Upper lobe of left lung (tissue), 6 donors: ENCODE measurements around the gene CSNK2A2. TPM values are rescaled to one million over a fixed set of nuclear protein-coding genes. Genes with fewer than 3 reads are reported as not detected.

Experiments
- ATAC-seq, 2 donors: fragments of 200-7000 bp; cut with Tn5 transposase; one replicate each; pipeline ENCODE4 v1.9.1; 2022; ENCODE audit warnings: mild to moderate bottlenecking in 2 of 2, moderate library complexity in 2 of 2; ENCODE audit not compliant: low FRiP score in 2 of 2
- DNase-seq, 2 donors: peaks; one replicate each; pipeline ENCODE4 v3.0.0-alpha.2; 2019 to 2020
- H3K27ac ChIP-seq, 4 donors: fragments of 200-600 bp; sonication (generic); one replicate each; pipeline ENCODE4 v1.5.1; 2016 to 2019
- H3K27me3 ChIP-seq, 4 donors: fragments of 200-600 bp; sonication (generic); one replicate each; pipeline ENCODE4 v1.5.1; 2017 to 2019
- H3K36me3 ChIP-seq, 4 donors: fragments of 200-600 bp; sonication (generic); one replicate each; pipeline ENCODE4 v1.5.1; 2016 to 2019
- H3K4me1 ChIP-seq, 4 donors: fragments of 200-600 bp; sonication (generic); one replicate each; pipeline ENCODE4 v1.5.1; 2018 to 2019
- H3K4me3 ChIP-seq, 4 donors: fragments of 200-600 bp; sonication (generic); one replicate each; pipeline ENCODE4 v1.5.1; 2017 to 2019; ENCODE audit warnings: mild to moderate bottlenecking in 2 of 4, moderate library complexity in 1 of 4
- H3K9me3 ChIP-seq, 4 donors: fragments of 200-600 bp; sonication (generic); one replicate each; pipeline ENCODE4 v1.5.1; 2018 to 2019
- EP300 ChIP-seq, 4 donors: sonication (generic); formaldehyde crosslinking; IDR thresholded peaks; one replicate each; pipeline ENCODE4 v1.5.1; 2017; ENCODE audit warnings: antibody characterized with exemption in 4 of 4, control low read depth in 2 of 4
- POLR2A ChIP-seq, 4 donors: fragments of 450-650 bp; IDR thresholded peaks; one replicate each; pipeline ENCODE4 v1.5.1; 2016 to 2017; ENCODE audit warnings: antibody characterized with exemption in 4 of 4, mild to moderate bottlenecking in 2 of 4
- POLR2AphosphoS5 ChIP-seq, 2 donors: sonication (generic); formaldehyde crosslinking; IDR thresholded peaks; one replicate each; pipeline ENCODE4 v1.5.1; 2017; ENCODE audit warnings: antibody characterized with exemption in 2 of 2
- WGBS, 2 donors: methylation state at CpG; one replicate each; pipeline ENCODE4 v1.1.5; 2017 to 2018; 5-methylcytosine and 5-hydroxymethylcytosine counted together
- total RNA-seq, 6 donors: library from RNA; depleted of rRNA in 4 of 6; stranded (reverse); fragments of >200 nt in 4 of 6; gene quantifications; one replicate each; pipeline versions ENCODE4 v1.1.0 to v1.2.1, GENCODE V29; 2016 to 2021
- TF ChIP-seq, protein P1 (sequence below), 6 experiments: fragments of 450-650 bp in 4 of 6; fragments of 200-600 bp in 2 of 6; sonication (generic) in 2 of 6; IDR thresholded peaks; one replicate each; pipeline ENCODE4 v1.5.1; 2016 to 2019; ENCODE audit warnings: antibody characterized with exemption in 6 of 6
- donor health status: DM: no; HTN: no; CAD: no; lungs with moderate emphysema.
- donor health status: DM: no; HTN: yes; CAD: no; lungs with severe emphysema.

The CSNK2A2 gene
- total RNA-seq, 6 donors from 2014 or later: 34.7 to 73.9 (median 46.1) TPM

DNA sequence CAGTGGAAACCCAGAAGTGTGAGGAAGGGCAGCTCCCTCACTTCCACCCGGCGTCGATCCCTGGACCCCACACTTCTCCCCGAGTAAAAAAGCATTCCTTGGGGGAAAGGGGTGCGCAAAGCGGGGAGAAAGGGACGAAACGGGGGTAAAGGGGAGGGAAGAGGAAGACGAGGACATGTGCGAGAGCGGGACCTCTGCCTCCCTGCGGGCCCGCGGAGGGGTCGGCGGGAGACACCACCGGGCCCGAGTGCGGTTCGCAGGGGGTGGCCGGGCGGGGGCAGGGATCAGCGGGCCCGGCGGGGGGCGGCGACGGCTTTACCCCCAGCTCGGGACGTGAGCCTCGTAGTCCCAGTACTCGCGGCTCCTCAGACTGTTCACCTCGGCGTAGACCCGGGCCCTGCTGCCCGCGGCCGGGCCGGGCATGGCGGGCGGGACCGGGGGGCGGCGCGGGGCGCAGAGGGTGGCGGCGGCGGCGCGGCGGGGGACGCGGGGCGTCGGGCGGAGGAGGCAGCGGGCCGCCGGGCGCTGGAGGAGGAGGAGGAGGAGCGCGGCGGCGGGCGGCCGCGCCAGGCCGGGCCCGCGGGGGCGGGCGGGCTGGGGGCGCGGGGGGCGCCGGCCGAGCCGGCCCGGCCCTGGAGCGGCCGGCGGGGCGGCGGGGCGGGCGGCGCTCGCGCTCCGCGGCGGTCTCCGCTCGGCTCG, 443 bp downstream of the CSNK2A2 start:
- H3K27ac ChIP-seq: peak overlapping the region in 3 of 4 donors; percentile 17 to 80 (median 48)
- no peaks in the 10 kb centered on the region for H3K27me3 ChIP-seq
- WGBS, 2 donors: 0% methylated on average over 6 to 30 of the region's 97 CpGs
- H3K36me3 ChIP-seq: peaks cover 4 to 39% (median 12%) of the 10 kb centered on the region in 4 donors
- H3K4me3 ChIP-seq: peak overlapping the region; percentile 86 to 95 (median 90)
- DNase-seq (peak in 1 of 2 donors; percentile 86), ATAC-seq (peak in 1 of 2 donors; percentile 31)
- TF ChIP-seq EP300 (IDR thresholded peaks at IDR 0.05): no peak
- TF ChIP-seq, protein P1, sequence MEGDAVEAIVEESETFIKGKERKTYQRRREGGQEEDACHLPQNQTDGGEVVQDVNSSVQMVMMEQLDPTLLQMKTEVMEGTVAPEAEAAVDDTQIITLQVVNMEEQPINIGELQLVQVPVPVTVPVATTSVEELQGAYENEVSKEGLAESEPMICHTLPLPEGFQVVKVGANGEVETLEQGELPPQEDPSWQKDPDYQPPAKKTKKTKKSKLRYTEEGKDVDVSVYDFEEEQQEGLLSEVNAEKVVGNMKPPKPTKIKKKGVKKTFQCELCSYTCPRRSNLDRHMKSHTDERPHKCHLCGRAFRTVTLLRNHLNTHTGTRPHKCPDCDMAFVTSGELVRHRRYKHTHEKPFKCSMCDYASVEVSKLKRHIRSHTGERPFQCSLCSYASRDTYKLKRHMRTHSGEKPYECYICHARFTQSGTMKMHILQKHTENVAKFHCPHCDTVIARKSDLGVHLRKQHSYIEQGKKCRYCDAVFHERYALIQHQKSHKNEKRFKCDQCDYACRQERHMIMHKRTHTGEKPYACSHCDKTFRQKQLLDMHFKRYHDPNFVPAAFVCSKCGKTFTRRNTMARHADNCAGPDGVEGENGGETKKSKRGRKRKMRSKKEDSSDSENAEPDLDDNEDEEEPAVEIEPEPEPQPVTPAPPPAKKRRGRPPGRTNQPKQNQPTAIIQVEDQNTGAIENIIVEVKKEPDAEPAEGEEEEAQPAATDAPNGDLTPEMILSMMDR (IDR thresholded peaks at IDR 0.05): no peak
- no peak for TF ChIP-seq POLR2A (IDR thresholded peaks at IDR 0.05)
- no peak for TF ChIP-seq POLR2AphosphoS5 (IDR thresholded peaks at IDR 0.05)
- peaks cover 15 to 27% (median 19%) of the 10 kb centered on the region in 4 donors for H3K4me1 ChIP-seq
- no peaks in the 10 kb centered on the region for H3K9me3 ChIP-seq

DNA sequence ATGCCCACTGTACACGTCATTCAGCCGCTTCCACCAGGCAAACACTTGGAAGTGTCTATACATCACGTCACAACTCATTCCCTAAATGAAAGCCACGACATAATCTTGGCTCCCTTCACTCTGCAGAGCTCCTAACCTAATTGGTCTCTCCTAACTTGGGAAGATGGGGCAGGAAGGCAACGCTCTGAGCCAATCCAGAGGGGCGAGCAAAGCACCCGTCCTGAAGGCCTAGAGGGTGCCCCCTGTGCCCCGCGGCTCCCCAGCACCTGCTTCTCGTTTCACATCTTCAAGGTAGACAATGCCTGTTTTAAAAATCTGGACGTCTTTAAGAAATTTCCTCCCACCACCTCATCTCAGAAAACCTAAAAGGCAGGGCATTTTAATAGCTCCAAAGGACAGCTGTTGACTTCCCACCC, 1.0 kb downstream of the CSNK2A2 start:
- no peaks in the 10 kb centered on the region for H3K9me3 ChIP-seq
- DNase-seq (peak in 1 of 2 donors; percentile 43), ATAC-seq (no peak)
- H3K4me3 ChIP-seq: peak overlapping the region; percentile 86 to 95 (median 90)
- whole genome bisulfite sequencing, 2 donors: 11 to 18% methylated on average over 11 of the region's 11 CpGs
- peak overlapping the region; percentile 4 to 80 (median 32) for H3K27ac ChIP-seq
- peaks cover 15 to 27% (median 19%) of the 10 kb centered on the region in 4 donors for H3K4me1 ChIP-seq
- H3K27me3 ChIP-seq: no peaks in the 10 kb centered on the region
- TF ChIP-seq, protein P1 (IDR thresholded peaks at IDR 0.05): no peak
- TF ChIP-seq POLR2AphosphoS5 (IDR thresholded peaks at IDR 0.05) (no peak), EP300 (IDR thresholded peaks at IDR 0.05) (no peak), POLR2A (IDR thresholded peaks at IDR 0.05) (no peak)
- peaks cover 4 to 44% (median 15%) of the 10 kb centered on the region in 4 donors for H3K36me3 ChIP-seq

DNA sequence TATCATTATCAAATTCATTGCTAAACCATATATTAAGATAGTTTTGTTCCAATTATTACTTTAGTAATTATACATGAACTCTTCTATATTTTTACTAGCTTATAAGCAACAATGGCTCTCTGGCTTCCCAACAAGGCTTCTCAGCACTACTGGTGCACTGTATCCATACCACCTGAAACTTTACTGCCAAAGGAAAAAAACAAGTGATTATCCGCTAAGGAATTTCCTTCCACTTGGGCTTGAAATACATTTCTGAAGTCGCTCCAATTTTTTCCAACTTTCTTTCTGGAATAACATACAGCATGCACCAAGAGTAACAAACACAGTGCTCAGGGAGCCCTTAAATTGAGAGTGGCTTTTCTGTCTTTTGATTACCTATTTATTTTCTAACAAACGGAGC, 2.1 kb downstream of the CSNK2A2 start:
- Histone ChIP-seq H3K4me3 (no peak overlapping the region), H3K4me1 (peaks cover 15 to 27% (median 19%) of the 10 kb centered on the region in 4 donors), H3K27me3 (no peaks in the 10 kb centered on the region), H3K36me3 (peaks cover 4 to 55% (median 21%) of the 10 kb centered on the region in 4 donors), H3K27ac (no peak overlapping the region), H3K9me3 (no peaks in the 10 kb centered on the region)
- TF ChIP-seq EP300 (IDR thresholded peaks at IDR 0.05) (no peak), POLR2A (IDR thresholded peaks at IDR 0.05) (no peak), POLR2AphosphoS5 (IDR thresholded peaks at IDR 0.05) (no peak)
- TF ChIP-seq, protein P1 (IDR thresholded peaks at IDR 0.05): no peak
- DNase-seq: no peak
- no peak for ATAC-seq
- WGBS, 2 donors: 85 to 93% methylated on average over 3 of the region's 3 CpGs

DNA sequence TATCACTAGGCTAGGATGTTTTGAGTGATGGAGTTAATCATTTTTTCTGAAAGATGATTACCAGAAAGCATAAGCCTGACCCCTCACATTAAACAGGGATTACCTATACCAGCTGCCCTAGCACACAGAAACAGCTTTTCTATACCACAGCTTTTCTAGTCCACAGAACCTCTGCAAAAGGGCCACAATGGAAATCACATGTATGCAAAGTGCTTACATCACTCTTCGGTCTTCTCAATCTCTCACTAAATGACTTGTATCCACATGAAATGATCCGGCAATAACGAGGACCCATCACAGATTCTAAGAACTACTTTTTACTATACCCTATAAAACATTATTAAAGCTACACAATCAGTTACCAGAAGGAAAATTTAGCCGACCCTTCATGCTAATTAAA, 2.6 kb downstream of the CSNK2A2 start:
- WGBS, 2 donors: 86 to 87% methylated on average over 4 of the region's 4 CpGs
- Histone ChIP-seq H3K4me1 (peaks cover 15 to 27% (median 19%) of the 10 kb centered on the region in 4 donors), H3K9me3 (no peaks in the 10 kb centered on the region), H3K27me3 (no peaks in the 10 kb centered on the region), H3K36me3 (peaks cover 4 to 59% (median 24%) of the 10 kb centered on the region in 4 donors), H3K4me3 (no peak overlapping the region), H3K27ac (no peak overlapping the region)
- DNase-seq: no peak
- no peak for ATAC-seq
- TF ChIP-seq EP300 (IDR thresholded peaks at IDR 0.05): no peak
- TF ChIP-seq POLR2A (IDR thresholded peaks at IDR 0.05): no peak
- no peak for TF ChIP-seq POLR2AphosphoS5 (IDR thresholded peaks at IDR 0.05)
- TF ChIP-seq, protein P1 (IDR thresholded peaks at IDR 0.05): no peak
